Keratinocyte (primary cell): ENCODE data around the gene TNNC2.

Source experiments
- CTCF ChIP-seq, 3 experiments: IDR thresholded peaks in 1 of 3; conservative IDR thresholded peaks in 1 of 3; optimal IDR thresholded peaks in 1 of 3; 2 replicates in 2 of 3; 3 replicates in 1 of 3; pipeline versions ENCODE3 to v1.5.1; 2011; ENCODE audit warnings: low read length in 3 of 3, mild to moderate bottlenecking in 3 of 3, moderate library complexity in 2 of 3, control low read depth in 1 of 3, inconsistent platforms in 1 of 3; ENCODE audit not compliant: insufficient read depth in 2 of 3; ENCODE audit errors: extremely low read depth in 1 of 3
- EZH2 ChIP-seq: IDR thresholded peaks from one replicate; pipeline ENCODE4 v1.6.1; 2012; ENCODE audit warnings: inconsistent platforms, mild to moderate bottlenecking, low read length, moderate library complexity

- no peak for TF ChIP-seq CTCF (optimal IDR thresholded peaks at IDR 0.05 in 1 of 3, IDR thresholded peaks at IDR 0.05 in 1 of 3, conservative IDR thresholded peaks at IDR 0.05 in 1 of 3; ENCODE audit: extremely low read depth in 1 of 3, insufficient read depth in 2 of 3, low read length in 3 of 3)
- TF ChIP-seq EZH2: no peak
Observed at GRCh38 chr20:45827030-45827652, at the start of gene TNNC2.
